Vagina (tissue), 2 donors: Measurements from ENCODE around the gene SLBP.

Source experiments
- POLR2A ChIP-seq, 2 donors: fragments of 450-650 bp; IDR thresholded peaks; one replicate each; pipeline ENCODE4 v1.6.1; 2017; ENCODE audit warnings: antibody characterized with exemption in 2 of 2, mild to moderate bottlenecking in 2 of 2, moderate library complexity in 2 of 2
- POLR2AphosphoS5 ChIP-seq, 2 donors: sonication (generic); formaldehyde crosslinking; IDR thresholded peaks; one replicate each; pipeline ENCODE4 v1.9.0; 2017; ENCODE audit warnings: antibody characterized with exemption in 2 of 2, mild to moderate bottlenecking in 2 of 2, low read depth in 1 of 2; ENCODE audit not compliant: insufficient read depth in 1 of 2
- TF ChIP-seq, protein P1 (sequence below), 3 experiments: fragments of 450-650 bp in 2 of 3; fragments of 200-600 bp in 1 of 3; sonication (generic) in 1 of 3; IDR thresholded peaks; one replicate each; pipeline ENCODE4 v1.5.1; 2017 to 2019; ENCODE audit warnings: antibody characterized with exemption in 3 of 3, mild to moderate bottlenecking in 2 of 3, moderate library complexity in 2 of 3

DNA sequence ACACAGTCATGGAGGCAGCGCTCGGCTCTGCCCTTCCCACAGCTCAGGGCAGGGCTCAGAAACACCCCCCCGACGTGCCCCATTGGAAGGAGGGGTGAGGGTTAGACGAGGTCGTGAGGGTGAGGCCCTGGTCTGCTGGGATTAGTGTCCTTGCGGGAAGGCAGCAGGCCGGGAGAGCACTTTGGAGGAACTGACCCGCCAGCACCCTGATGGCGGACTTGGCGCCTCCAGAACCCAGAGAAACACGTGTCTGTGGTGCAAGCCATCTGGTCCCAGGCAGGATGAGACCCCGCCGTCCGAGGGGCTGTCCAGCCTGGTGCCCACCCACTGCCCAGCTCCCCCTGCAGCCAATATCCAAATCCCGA lies 35.5 kb upstream of the SLBP start:
- TF ChIP-seq, protein P1, sequence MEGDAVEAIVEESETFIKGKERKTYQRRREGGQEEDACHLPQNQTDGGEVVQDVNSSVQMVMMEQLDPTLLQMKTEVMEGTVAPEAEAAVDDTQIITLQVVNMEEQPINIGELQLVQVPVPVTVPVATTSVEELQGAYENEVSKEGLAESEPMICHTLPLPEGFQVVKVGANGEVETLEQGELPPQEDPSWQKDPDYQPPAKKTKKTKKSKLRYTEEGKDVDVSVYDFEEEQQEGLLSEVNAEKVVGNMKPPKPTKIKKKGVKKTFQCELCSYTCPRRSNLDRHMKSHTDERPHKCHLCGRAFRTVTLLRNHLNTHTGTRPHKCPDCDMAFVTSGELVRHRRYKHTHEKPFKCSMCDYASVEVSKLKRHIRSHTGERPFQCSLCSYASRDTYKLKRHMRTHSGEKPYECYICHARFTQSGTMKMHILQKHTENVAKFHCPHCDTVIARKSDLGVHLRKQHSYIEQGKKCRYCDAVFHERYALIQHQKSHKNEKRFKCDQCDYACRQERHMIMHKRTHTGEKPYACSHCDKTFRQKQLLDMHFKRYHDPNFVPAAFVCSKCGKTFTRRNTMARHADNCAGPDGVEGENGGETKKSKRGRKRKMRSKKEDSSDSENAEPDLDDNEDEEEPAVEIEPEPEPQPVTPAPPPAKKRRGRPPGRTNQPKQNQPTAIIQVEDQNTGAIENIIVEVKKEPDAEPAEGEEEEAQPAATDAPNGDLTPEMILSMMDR (IDR thresholded peaks at IDR 0.05): no peak
- TF ChIP-seq POLR2A (IDR thresholded peaks at IDR 0.05) (no peak), POLR2AphosphoS5 (IDR thresholded peaks at IDR 0.05; ENCODE audit: insufficient read depth in 1 of 2, low read depth in 1 of 2) (no peak)
